IPS-18a (cell line): ENCODE results near the gene CRLF3.

Source experiments
- H3K27ac ChIP-seq: one replicate; pipeline ENCODE4 v1.5.1; 2013; ENCODE audit warnings: low read length
- H3K27me3 ChIP-seq: one replicate; pipeline ENCODE4 v1.6.1; 2013; ENCODE audit warnings: mild to moderate bottlenecking, low read length; ENCODE audit not compliant: control insufficient read depth, insufficient read depth
- H3K36me3 ChIP-seq: one replicate; pipeline ENCODE4 v1.6.1; 2013; ENCODE audit warnings: low read depth, low read length; ENCODE audit not compliant: control insufficient read depth
- H3K4me1 ChIP-seq: one replicate; pipeline ENCODE4 v1.6.1; 2013; ENCODE audit warnings: low read depth, low read length; ENCODE audit not compliant: control insufficient read depth
- H3K4me3 ChIP-seq: one replicate; pipeline ENCODE4 v1.5.1; 2013; ENCODE audit warnings: low read length
- H3K9ac ChIP-seq: one replicate; pipeline ENCODE4 v1.6.1; 2013; ENCODE audit warnings: mild to moderate bottlenecking, low read length, moderate library complexity
- H3K9me3 ChIP-seq: one replicate; pipeline ENCODE4 v1.6.1; 2013; ENCODE audit warnings: low read depth, low read length; ENCODE audit not compliant: control insufficient read depth

CRLF3 gene, protein sequence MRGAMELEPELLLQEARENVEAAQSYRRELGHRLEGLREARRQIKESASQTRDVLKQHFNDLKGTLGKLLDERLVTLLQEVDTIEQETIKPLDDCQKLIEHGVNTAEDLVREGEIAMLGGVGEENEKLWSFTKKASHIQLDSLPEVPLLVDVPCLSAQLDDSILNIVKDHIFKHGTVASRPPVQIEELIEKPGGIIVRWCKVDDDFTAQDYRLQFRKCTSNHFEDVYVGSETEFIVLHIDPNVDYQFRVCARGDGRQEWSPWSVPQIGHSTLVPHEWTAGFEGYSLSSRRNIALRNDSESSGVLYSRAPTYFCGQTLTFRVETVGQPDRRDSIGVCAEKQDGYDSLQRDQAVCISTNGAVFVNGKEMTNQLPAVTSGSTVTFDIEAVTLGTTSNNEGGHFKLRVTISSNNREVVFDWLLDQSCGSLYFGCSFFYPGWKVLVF

GRCh38 chr17:30824356-30825145 is at the start of gene CRLF3:
TSS of gene CRLF3 (minus strand) at chr17:30824692. CDS start at chr17:30824651, 41 bp downstream.
- peaks cover 9% of the 10 kb centered on the region for H3K4me1 ChIP-seq
- H3K27ac ChIP-seq = peak within 1 kb of the TSS; percentile 84
- H3K36me3 ChIP-seq = no peaks in the 10 kb centered on the region
- H3K27me3 ChIP-seq = no peaks in the 10 kb centered on the region
- no peaks in the 10 kb centered on the region for H3K9me3 ChIP-seq
- peak within 1 kb of the TSS; percentile 96 for H3K9ac ChIP-seq
- H3K4me3 ChIP-seq = peak within 1 kb of the TSS; percentile 97

GRCh38 chr17:30869005-30869404 is 44.5 kb upstream of the CRLF3 start:
- H3K36me3 ChIP-seq = peaks cover 71% of the 10 kb centered on the region
- H3K4me3 ChIP-seq = no peak overlapping the region
- H3K27ac ChIP-seq = no peak overlapping the region
- H3K4me1 ChIP-seq = no peaks in the 10 kb centered on the region
- H3K27me3 ChIP-seq = no peaks in the 10 kb centered on the region
- no peaks in the 10 kb centered on the region for H3K9me3 ChIP-seq
- no peak overlapping the region for H3K9ac ChIP-seq

DNA sequence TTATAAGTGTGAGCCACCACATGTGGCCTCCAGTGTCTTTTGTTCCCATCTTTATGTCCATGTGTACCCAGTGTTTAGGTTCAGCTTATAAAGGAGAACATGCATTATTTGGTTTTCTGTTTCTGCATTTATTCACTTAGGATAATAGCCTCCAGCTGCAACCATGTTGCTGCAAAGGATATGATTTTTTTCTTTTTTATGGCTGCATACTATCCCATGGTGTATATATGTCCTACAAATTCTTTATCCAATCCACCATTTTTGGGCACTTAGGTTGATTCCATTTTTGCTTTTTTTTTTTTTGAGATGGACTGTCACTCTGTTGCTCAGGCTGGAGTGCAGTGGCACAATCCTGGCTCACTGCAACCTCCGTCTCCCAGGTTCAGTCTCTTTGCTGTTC is 40.1 kb upstream of the CRLF3 start:
- Histone ChIP-seq H3K4me1 (no peaks in the 10 kb centered on the region), H3K9ac (no peak overlapping the region), H3K4me3 (no peak overlapping the region), H3K36me3 (peaks cover 51% of the 10 kb centered on the region), H3K27ac (no peak overlapping the region), H3K27me3 (no peaks in the 10 kb centered on the region), H3K9me3 (no peaks in the 10 kb centered on the region)

GRCh38 chr17:30858556-30859250 is 34.2 kb upstream of the CRLF3 start:
- Histone ChIP-seq H3K27me3 (no peaks in the 10 kb centered on the region), H3K27ac (no peak overlapping the region), H3K9ac (no peak overlapping the region), H3K36me3 (peaks cover 51% of the 10 kb centered on the region), H3K4me1 (no peaks in the 10 kb centered on the region), H3K9me3 (no peaks in the 10 kb centered on the region), H3K4me3 (no peak overlapping the region)

DNA sequence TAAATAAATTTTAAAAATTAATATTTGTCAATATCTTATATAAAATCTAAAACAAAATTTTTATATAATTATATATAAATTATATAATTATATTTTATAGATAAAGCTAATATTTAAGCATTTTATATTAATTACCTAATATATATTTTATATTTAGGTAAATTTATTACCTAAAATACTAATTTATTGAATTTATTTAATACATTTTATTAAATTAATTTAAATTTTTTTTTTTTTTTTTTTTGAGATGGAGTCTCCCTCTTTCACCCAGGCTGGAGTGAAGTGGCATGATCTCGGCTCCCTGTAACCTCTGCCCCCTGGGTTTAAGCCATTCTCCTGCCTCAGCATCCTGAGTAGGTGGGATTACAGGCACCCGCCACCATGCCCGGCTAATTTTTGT is 29.7 kb upstream of the CRLF3 start:
- Histone ChIP-seq H3K9ac (no peak overlapping the region), H3K27ac (no peak overlapping the region), H3K4me3 (no peak overlapping the region), H3K27me3 (no peaks in the 10 kb centered on the region), H3K9me3 (no peaks in the 10 kb centered on the region), H3K4me1 (no peaks in the 10 kb centered on the region), H3K36me3 (peaks cover 55% of the 10 kb centered on the region)

DNA sequence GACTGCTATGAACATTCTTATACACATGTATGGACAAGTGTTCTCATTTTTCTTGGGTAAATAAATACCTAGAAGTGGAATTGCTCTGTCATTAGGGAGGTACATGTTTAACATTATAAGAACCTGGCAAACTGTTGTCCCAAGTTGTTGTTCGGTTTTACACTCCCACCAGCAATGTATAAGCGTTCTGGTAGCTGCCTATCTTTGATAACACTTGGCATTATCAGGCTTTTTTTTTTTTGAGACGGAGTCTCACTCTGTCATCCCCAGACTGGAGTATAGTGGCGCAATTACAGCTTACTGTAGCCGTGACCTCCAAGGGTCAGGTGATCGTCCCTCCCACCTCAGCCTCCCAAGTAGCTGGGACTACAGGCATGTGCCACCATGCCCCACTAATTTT is 23.5 kb upstream of the CRLF3 start:
- Histone ChIP-seq H3K9me3 (no peaks in the 10 kb centered on the region), H3K4me1 (no peaks in the 10 kb centered on the region), H3K9ac (no peak overlapping the region), H3K4me3 (no peak overlapping the region), H3K27me3 (no peaks in the 10 kb centered on the region), H3K27ac (no peak overlapping the region), H3K36me3 (peaks cover 40% of the 10 kb centered on the region)

GRCh38 chr17:30840771-30841170 is 16.3 kb upstream of the CRLF3 start:
- peaks cover 47% of the 10 kb centered on the region for H3K36me3 ChIP-seq
- no peaks in the 10 kb centered on the region for H3K27me3 ChIP-seq
- no peaks in the 10 kb centered on the region for H3K9me3 ChIP-seq
- no peak overlapping the region for H3K4me3 ChIP-seq
- no peak overlapping the region for H3K27ac ChIP-seq
- no peak overlapping the region for H3K9ac ChIP-seq
- H3K4me1 ChIP-seq = no peaks in the 10 kb centered on the region

DNA sequence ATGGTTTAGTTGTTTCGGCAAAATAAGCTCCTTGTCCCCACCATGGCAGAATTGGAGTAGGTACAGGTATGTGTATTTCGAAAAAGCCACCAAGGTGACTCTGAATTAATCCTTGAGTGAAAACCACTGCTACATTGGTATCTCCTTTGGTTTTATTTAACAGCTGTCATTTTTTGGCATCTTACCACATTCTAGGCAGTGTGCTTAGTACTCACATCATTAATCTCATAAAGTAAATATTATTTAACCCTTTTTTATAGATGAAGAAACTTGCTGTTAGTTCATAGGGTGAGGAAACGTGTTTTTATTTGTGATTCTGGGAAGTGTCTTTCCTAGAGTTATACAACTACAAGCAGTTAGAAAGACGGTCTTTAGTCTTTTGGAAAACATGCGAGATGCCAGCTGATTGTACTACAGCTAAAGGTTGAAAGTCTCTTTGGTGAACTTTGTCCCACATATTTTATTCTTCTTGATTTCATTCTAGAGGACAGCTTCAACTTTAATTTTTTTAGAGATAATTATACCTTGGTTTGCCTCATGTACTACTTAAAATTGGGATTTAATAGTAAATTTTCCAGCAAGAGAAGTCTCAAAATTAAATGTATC is 13.8 kb upstream of the CRLF3 start:
- Histone ChIP-seq H3K9me3 (no peaks in the 10 kb centered on the region), H3K27ac (no peak overlapping the region), H3K4me1 (no peaks in the 10 kb centered on the region), H3K36me3 (peaks cover 58% of the 10 kb centered on the region), H3K9ac (no peak overlapping the region), H3K4me3 (no peak overlapping the region), H3K27me3 (no peaks in the 10 kb centered on the region)

- H3K27ac ChIP-seq = peak overlapping the region; percentile 70
- no peaks in the 10 kb centered on the region for H3K27me3 ChIP-seq
- H3K4me1 ChIP-seq = peaks cover 12% of the 10 kb centered on the region
- H3K9ac ChIP-seq = peak overlapping the region; percentile 96
- H3K4me3 ChIP-seq = peak overlapping the region; percentile 98
- H3K9me3 ChIP-seq = no peaks in the 10 kb centered on the region
- peaks cover 24% of the 10 kb centered on the region for H3K36me3 ChIP-seq
Observed at GRCh38 chr17:30832438-30833124, 8.1 kb upstream of the CRLF3 start.

GRCh38 chr17:30831663-30832437 is 7.4 kb upstream of the CRLF3 start, which contains the start of gene ATAD5:
TSS of gene ATAD5 (plus strand) at chr17:30831966. CDS start at chr17:30832348, 382 bp downstream.
- Histone ChIP-seq H3K9me3 (no peaks in the 10 kb centered on the region), H3K4me1 (peaks cover 12% of the 10 kb centered on the region), H3K4me3 (peak within 1 kb of the TSS; percentile 98), H3K9ac (peak within 1 kb of the TSS; percentile 96), H3K27ac (peak within 1 kb of the TSS; percentile 70), H3K36me3 (peaks cover 16% of the 10 kb centered on the region), H3K27me3 (no peaks in the 10 kb centered on the region)
